Retinal pigment epithelial cell (primary cell): ENCODE data around the gene GNLY.

Source experiments
- DNase-seq: peaks from one replicate; pipeline ENCODE4 v3.0.0-alpha.2; 2010; ENCODE audit warnings: low read depth
- H3K4me3 ChIP-seq: 2 replicates; pipeline ENCODE4 v1.5.1; 2011; ENCODE audit warnings: mild to moderate bottlenecking, low read length, control low read depth, moderate library complexity
- CTCF ChIP-seq: conservative IDR thresholded peaks from 2 replicates; pipeline ENCODE4 v1.5.1; 2011; ENCODE audit warnings: low read depth, low read length, control low read depth, inconsistent platforms

Gene GNLY

GRCh38 chr2:85694052-85695025 is at the start of gene GNLY:
Gene GNLY, plus strand, starts transcription at chr2:85694358. Its CDS starts 61 bp downstream, at chr2:85694419.
- TF ChIP-seq CTCF = no peak
- no peak for DNase-seq
- no peak within 1 kb of the TSS for H3K4me3 ChIP-seq

- no peak overlapping the region for H3K4me3 ChIP-seq
- TF ChIP-seq CTCF = no peak
- no peak for DNase-seq
Observed at GRCh38 chr2:85644909-85645308, 49.2 kb upstream of the GNLY start.

GRCh38 chr2:85646166-85646565 is 48.0 kb upstream of the GNLY start:
- no peak for DNase-seq
- no peak overlapping the region for H3K4me3 ChIP-seq
- no peak for TF ChIP-seq CTCF

- DNase-seq = no peak
- no peak for TF ChIP-seq CTCF
- no peak overlapping the region for H3K4me3 ChIP-seq
Observed at GRCh38 chr2:85647823-85648526, 46.2 kb upstream of the GNLY start.

GRCh38 chr2:85648619-85649018 is 45.5 kb upstream of the GNLY start:
- peak; percentile 69 for TF ChIP-seq CTCF
- no peak for DNase-seq

GRCh38 chr2:85649201-85650190 is 44.7 kb upstream of the GNLY start:
- TF ChIP-seq CTCF = no peak
- H3K4me3 ChIP-seq = no peak overlapping the region
- peak; percentile 30 for DNase-seq

More at GRCh38 chr2:85648619-85649018, 45.5 kb upstream of the GNLY start:
- H3K4me3 ChIP-seq = no peak overlapping the region
